Testis (tissue), 2 donors: ENCODE measurements around the gene ASB7.

ENCODE experiments used
- CTCF ChIP-seq, 3 experiments: fragments of 450-650 bp in 2 of 3; fragments of 200-600 bp in 1 of 3; sonication (generic) in 1 of 3; IDR thresholded peaks; one replicate each; pipeline ENCODE4 v1.5.1; 2016 to 2019; ENCODE audit warnings: antibody characterized with exemption in 3 of 3, mild to moderate bottlenecking in 2 of 3, moderate library complexity in 1 of 3
- POLR2A ChIP-seq: fragments of 450-650 bp; IDR thresholded peaks from one replicate; pipeline ENCODE4 v1.6.1; 2017; ENCODE audit warnings: antibody characterized with exemption, mild to moderate bottlenecking, moderate library complexity

GRCh38 chr15:100595964-100596363 lies 6.4 kb upstream of the ASB7 start:
- TF ChIP-seq CTCF (IDR thresholded peaks at IDR 0.05) (no peak), POLR2A (no peak)
